Measurements from ENCODE around the gene SBNO2. TPM values are rescaled to one million over a fixed set of nuclear protein-coding genes. Genes with fewer than 3 reads are reported as not detected.

SBNO2 gene
- total and polyA plus RNA-seq, 2 donors (not counting 1 experiment from before 2014, with no cell fraction given): 42.8 to 83.3 TPM

DNA sequence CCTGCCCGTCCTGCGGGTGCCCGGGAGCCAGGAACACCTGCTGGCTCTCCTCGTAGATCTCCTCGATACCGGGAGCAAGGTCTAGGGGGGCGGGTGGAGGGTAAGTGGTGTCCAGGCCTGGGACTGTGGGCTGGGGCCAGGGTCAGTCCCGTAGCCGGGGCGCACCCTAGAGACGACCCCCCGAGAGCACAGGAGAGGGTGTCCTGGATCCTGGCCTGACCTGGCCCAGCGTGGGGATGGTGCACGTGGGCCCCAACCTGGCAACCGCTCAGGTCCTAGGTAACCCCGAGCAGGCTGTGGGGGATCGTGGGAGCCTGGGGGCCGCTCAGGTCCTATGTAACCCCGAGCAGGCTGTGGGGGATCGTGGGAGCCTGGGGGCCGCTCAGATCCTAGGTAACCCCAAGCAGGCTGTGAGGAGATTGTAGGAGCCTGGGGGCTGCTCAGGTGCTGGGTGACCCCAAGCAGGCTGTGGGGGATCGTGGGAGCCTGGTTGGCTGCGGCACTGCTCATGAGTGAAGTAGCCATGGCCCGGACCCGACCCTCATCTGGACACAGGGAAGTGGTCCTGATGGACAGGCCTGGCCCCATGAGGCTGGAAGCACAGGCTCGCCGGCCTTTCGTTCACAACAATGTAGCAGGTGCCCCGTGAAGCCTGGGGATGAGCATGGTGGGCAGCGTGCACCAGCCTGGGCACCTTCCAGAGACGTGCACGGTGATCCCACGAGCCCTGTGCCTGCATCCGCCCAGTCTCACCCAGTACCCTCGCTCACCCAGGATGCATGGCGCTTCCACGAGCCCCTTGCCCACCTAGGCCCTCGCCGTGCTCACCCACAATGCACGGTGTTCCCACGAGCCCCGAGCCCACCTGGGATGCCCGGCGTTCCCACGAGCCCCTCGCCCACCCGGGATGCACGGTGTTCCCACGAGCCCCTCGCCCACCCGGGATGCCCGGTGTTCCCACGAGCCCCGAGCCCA lies 64.1 kb downstream of the SBNO2 start:
- Histone ChIP-seq H3K79me2 (ENCODE audit: control insufficient read depth, insufficient read depth, low read length) (peaks cover 18% of the 10 kb centered on the region), H4K20me1 (ENCODE audit: control insufficient read depth, insufficient read depth, low read length, poor library complexity, severe bottlenecking) (peaks cover 53% of the 10 kb centered on the region), H3K27ac (ENCODE audit: low read length in 2 of 2) (no peak overlapping the region), H3K4me1 (ENCODE audit: control insufficient read depth in 2 of 2, insufficient read depth in 2 of 2, low read length in 2 of 2) (peaks cover 9 to 40% of the 10 kb centered on the region in 2 donors), H3K9ac (ENCODE audit: low read length) (no peak overlapping the region), H3K4me3 (ENCODE audit: control extremely low read depth in 1 of 5, extremely low read depth in 1 of 5, insufficient read depth in 1 of 5, low read depth in 2 of 5, low read length in 4 of 5) (no peak overlapping the region), H3K36me3 (replicated peaks in 1 of 2; ENCODE audit: control extremely low read depth in 1 of 2, control insufficient read depth in 1 of 2, extremely low read depth in 1 of 2, insufficient read depth in 2 of 2, low read length in 1 of 2) (peaks cover 0 to 46% of the 10 kb centered on the region in 2 experiments), H3K4me2 (replicated peaks; ENCODE audit: low read depth, low read length, poor library complexity, severe bottlenecking) (no peak overlapping the region), H3K9me3 (ENCODE audit: control extremely low read depth in 1 of 3, control insufficient read depth in 2 of 3, insufficient read depth in 1 of 3, low read length in 2 of 3) (no peaks in the 10 kb centered on the region), H3K27me3 (replicated peaks in 1 of 4; ENCODE audit: control extremely low read depth in 1 of 4, control insufficient read depth in 3 of 4, insufficient read depth in 4 of 4, low read length in 3 of 4) (no peaks in the 10 kb centered on the region), H2AFZ (ENCODE audit: insufficient read depth, low read depth, low read length, poor library complexity, severe bottlenecking) (no peak overlapping the region)
- ATAC-seq (ENCODE audit: low read depth) (no peak), DNase-seq (no peak)
- H3K27ac Mint-ChIP-seq: peak overlapping the region; percentile 53
- no peak overlapping the region for H3K4me3 Mint-ChIP-seq
- H3K27me3 Mint-ChIP-seq: no peaks in the 10 kb centered on the region
- ChIA-PET POLR2A (no interaction called here), CTCF (no interaction called here)
- H3K4me1 Mint-ChIP-seq: peaks cover 12% of the 10 kb centered on the region
- WGBS (ENCODE audit: insufficient coverage): 97% methylated on average over 52 of the region's 54 CpGs
- TF ChIP-seq EZH2 (IDR thresholded peaks at IDR 0.05; ENCODE audit: borderline replicate concordance, insufficient read depth, low read depth, low read length, poor library complexity, severe bottlenecking): no peak
- TF ChIP-seq, protein P1, sequence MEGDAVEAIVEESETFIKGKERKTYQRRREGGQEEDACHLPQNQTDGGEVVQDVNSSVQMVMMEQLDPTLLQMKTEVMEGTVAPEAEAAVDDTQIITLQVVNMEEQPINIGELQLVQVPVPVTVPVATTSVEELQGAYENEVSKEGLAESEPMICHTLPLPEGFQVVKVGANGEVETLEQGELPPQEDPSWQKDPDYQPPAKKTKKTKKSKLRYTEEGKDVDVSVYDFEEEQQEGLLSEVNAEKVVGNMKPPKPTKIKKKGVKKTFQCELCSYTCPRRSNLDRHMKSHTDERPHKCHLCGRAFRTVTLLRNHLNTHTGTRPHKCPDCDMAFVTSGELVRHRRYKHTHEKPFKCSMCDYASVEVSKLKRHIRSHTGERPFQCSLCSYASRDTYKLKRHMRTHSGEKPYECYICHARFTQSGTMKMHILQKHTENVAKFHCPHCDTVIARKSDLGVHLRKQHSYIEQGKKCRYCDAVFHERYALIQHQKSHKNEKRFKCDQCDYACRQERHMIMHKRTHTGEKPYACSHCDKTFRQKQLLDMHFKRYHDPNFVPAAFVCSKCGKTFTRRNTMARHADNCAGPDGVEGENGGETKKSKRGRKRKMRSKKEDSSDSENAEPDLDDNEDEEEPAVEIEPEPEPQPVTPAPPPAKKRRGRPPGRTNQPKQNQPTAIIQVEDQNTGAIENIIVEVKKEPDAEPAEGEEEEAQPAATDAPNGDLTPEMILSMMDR (IDR thresholded peaks at IDR 0.05): no peak
- intact Hi-C loops (cut with micrococcal nuclease): loop anchor here (5.0 kb wide), 1 partner anchor 82 kb away; no protein-coding TSS in a partner anchor
- no peaks in the 10 kb centered on the region for H3K9me3 Mint-ChIP-seq (ENCODE audit: insufficient read depth)

DNA sequence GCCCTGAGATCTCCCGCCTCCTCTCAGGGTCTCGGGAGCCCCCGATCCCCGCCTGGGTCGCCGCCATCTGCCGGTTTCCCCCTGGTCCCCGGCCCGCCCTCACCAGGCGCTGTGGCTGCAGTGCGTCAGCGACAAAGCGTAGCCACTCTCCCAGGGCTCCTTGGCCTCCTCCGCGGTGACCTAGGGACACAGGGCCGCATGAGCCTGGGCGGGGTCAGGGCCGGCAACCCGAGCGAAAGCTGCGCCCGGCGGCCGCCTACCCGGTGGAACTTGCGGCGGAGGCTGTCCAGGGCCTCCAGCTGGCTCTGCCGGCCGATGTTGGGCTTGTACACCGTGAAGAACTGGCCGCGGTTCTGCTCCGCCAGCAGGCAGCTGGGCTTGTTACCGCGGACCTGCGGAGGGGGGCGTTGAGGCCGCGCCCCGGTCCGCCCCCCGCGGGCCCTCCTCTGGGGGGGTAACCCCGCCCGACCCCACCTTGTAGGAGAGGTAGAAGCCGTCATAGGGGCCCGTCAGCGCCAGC lies 65.0 kb downstream of the SBNO2 start:
- Histone ChIP-seq H3K27ac (ENCODE audit: low read length in 2 of 2) (no peak overlapping the region), H3K4me2 (replicated peaks; ENCODE audit: low read depth, low read length, poor library complexity, severe bottlenecking) (no peak overlapping the region), H3K36me3 (replicated peaks in 1 of 2; ENCODE audit: control extremely low read depth in 1 of 2, control insufficient read depth in 1 of 2, extremely low read depth in 1 of 2, insufficient read depth in 2 of 2, low read length in 1 of 2) (peaks cover 0 to 42% of the 10 kb centered on the region in 2 experiments), H4K20me1 (ENCODE audit: control insufficient read depth, insufficient read depth, low read length, poor library complexity, severe bottlenecking) (peaks cover 54% of the 10 kb centered on the region), H3K9me3 (ENCODE audit: control extremely low read depth in 1 of 3, control insufficient read depth in 2 of 3, insufficient read depth in 1 of 3, low read length in 2 of 3) (no peaks in the 10 kb centered on the region), H3K4me3 (ENCODE audit: control extremely low read depth in 1 of 5, extremely low read depth in 1 of 5, insufficient read depth in 1 of 5, low read depth in 2 of 5, low read length in 4 of 5) (no peak overlapping the region), H3K4me1 (ENCODE audit: control insufficient read depth in 2 of 2, insufficient read depth in 2 of 2, low read length in 2 of 2) (peaks cover 10 to 41% of the 10 kb centered on the region in 2 donors), H3K79me2 (ENCODE audit: control insufficient read depth, insufficient read depth, low read length) (peaks cover 21% of the 10 kb centered on the region), H3K9ac (ENCODE audit: low read length) (no peak overlapping the region), H3K27me3 (replicated peaks in 1 of 4; ENCODE audit: control extremely low read depth in 1 of 4, control insufficient read depth in 3 of 4, insufficient read depth in 4 of 4, low read length in 3 of 4) (no peaks in the 10 kb centered on the region), H2AFZ (ENCODE audit: insufficient read depth, low read depth, low read length, poor library complexity, severe bottlenecking) (no peak overlapping the region)
- no peak for TF ChIP-seq EZH2 (IDR thresholded peaks at IDR 0.05; ENCODE audit: borderline replicate concordance, insufficient read depth, low read depth, low read length, poor library complexity, severe bottlenecking)
- TF ChIP-seq, protein P1 (IDR thresholded peaks at IDR 0.05): no peak
- Mint-ChIP-seq H3K9me3 (ENCODE audit: insufficient read depth) (no peaks in the 10 kb centered on the region), H3K4me1 (peaks cover 15% of the 10 kb centered on the region), H3K4me3 (no peak overlapping the region), H3K27ac (no peak overlapping the region), H3K27me3 (no peaks in the 10 kb centered on the region)
- intact Hi-C loops (cut with micrococcal nuclease): no loop called here
- ATAC-seq (ENCODE audit: low read depth) (no peak), DNase-seq (peak; percentile 62)
- ChIA-PET POLR2A (no interaction called here), CTCF (no interaction called here)
- WGBS (ENCODE audit: insufficient coverage): 97% methylated on average over 26 of the region's 48 CpGs
